ENCODE data around the gene ARHGAP33. TPM values are rescaled to one million over a fixed set of nuclear protein-coding genes. Genes with fewer than 3 reads are reported as not detected.
"Not testable (repeated sequence)": the region's sequence is repeated elsewhere in the genome, so short reads cannot be mapped to it uniquely, and the experiment has no call there.

ARHGAP33 gene
- total RNA-seq, 4 donors from 2014 or later: 8.6 to 166 (median 20.0) TPM

DNA sequence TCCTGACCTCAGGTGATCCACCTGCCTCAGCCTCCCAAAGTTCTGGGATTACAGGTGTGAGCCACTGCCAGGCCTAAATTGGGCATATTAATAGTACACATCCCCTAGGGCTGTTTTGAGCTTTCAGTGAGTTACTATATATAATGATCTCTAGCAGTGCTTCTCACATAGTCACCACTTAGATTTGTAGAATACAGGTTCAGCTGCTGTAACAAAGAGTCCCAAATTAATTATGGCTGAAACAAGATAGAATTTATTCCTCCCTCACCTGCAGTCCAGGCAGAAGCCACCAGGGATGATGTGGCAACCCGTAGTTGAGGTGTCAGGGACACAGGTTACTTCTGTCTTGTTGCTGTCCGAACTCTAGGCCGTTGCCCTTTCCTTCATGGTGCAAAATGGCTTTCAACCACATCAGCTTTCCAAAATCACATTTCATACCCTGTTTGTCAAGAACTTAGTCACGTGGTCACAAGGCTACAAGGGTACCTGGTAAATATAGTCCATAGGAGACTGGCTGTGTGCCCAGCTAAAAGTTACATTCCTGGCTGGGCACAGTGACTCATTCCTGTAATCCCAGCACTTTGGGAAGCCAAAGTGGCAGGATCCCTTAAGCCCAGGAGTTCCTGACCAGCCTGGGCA, 14.5 kb upstream of the ARHGAP33 start:
- Histone ChIP-seq H3K4me3 (no peak overlapping the region), H3K9me3 (no peaks in the 10 kb centered on the region), H3K4me1 (peaks cover 4 to 29% (median 11%) of the 10 kb centered on the region in 4 donors), H3K36me3 (peaks cover 0 to 40% (median 0%) of the 10 kb centered on the region in 3 donors), H3K27me3 (no peaks in the 10 kb centered on the region), H3K27ac (no peak overlapping the region)
- DNase-seq: no peak
- TF ChIP-seq, protein P1, sequence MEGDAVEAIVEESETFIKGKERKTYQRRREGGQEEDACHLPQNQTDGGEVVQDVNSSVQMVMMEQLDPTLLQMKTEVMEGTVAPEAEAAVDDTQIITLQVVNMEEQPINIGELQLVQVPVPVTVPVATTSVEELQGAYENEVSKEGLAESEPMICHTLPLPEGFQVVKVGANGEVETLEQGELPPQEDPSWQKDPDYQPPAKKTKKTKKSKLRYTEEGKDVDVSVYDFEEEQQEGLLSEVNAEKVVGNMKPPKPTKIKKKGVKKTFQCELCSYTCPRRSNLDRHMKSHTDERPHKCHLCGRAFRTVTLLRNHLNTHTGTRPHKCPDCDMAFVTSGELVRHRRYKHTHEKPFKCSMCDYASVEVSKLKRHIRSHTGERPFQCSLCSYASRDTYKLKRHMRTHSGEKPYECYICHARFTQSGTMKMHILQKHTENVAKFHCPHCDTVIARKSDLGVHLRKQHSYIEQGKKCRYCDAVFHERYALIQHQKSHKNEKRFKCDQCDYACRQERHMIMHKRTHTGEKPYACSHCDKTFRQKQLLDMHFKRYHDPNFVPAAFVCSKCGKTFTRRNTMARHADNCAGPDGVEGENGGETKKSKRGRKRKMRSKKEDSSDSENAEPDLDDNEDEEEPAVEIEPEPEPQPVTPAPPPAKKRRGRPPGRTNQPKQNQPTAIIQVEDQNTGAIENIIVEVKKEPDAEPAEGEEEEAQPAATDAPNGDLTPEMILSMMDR (IDR thresholded peaks at IDR 0.05): no peak
- no peak for TF ChIP-seq POLR2A (IDR thresholded peaks at IDR 0.05)

DNA sequence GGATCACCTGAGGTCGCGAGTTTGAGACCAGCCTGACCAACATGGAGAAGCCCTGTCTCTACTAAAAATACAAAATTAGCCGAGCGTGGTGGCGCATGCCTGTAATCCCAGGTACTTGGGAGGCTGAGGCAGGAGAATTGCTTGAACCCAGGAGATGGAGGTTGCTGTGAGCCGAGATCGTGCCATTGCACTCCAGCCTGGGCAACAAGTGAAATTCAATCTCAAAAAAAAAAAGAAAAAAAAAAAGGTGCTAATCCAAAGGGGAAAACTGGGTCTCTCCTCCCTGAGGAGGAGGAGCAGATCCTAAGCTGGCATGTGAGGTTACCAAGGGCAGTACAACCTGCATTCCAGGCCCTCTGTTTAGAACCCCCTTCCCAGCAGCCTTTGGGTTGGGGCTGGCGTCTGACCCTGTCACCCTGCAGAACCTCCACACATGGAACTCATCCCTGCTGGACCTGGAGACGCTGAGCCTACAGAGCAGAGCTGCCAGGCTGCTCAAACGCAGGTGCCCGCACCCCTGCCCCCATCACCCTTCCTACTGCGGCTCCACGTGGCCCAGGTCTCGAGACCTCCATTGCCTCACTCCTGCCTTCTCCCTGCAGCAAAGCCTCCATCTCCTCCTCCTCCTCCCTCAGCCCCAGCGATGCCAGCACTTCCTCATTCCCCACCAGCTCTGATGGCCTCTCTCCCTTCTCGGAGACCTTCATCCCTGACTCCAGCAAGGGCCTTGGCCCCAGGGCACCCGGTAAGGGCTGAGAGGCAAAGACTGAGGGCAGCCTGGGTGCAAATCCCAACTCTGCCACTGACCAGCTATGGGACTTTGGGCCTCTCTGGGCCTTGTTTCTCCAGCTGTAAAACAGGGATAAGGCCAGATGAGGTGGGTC, 10.7 kb upstream of the ARHGAP33 start:
- Histone ChIP-seq H3K36me3 (peaks cover 0 to 40% (median 0%) of the 10 kb centered on the region in 3 donors), H3K4me1 (no peaks in the 10 kb centered on the region), H3K27me3 (no peaks in the 10 kb centered on the region), H3K27ac (no peak overlapping the region), H3K9me3 (no peaks in the 10 kb centered on the region), H3K4me3 (no peak overlapping the region)
- no peak for TF ChIP-seq POLR2A (IDR thresholded peaks at IDR 0.05)
- TF ChIP-seq, protein P1 (IDR thresholded peaks at IDR 0.05): no peak
- DNase-seq: peak in 1 of 3 donors; percentile 45

DNA sequence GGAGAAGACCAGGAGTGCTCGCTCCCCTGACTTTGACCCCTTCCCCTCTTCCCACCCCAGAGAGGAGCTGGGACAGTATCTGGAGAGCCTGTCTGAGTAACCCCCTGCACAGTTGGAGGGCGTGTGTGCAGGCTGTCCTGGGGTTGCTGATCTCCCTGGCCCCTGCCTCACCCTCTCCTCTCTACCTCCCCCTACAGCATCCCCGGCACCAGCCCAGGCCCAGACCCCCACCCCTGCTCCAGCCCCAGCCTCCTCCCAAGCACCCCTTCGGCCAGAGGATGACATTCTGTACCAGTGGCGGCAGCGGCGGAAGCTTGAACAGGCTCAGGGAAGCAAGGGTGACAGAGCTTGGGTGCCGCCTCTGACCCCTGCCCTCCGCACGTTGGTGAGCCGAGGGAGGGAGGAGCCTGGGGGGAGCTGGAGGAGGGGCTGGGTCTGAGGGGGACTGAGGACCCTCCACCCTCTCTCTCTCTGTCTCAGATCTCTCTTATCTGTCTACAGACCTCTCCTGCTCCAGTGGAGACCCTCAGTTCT, 8.7 kb upstream of the ARHGAP33 start:
- no peaks in the 10 kb centered on the region for H3K9me3 ChIP-seq
- H3K36me3 ChIP-seq: peaks cover 0 to 29% (median 0%) of the 10 kb centered on the region in 3 donors
- H3K27me3 ChIP-seq: no peaks in the 10 kb centered on the region
- no peak overlapping the region for H3K27ac ChIP-seq
- DNase-seq: peak in 1 of 3 donors; percentile 35
- H3K4me1 ChIP-seq: no peaks in the 10 kb centered on the region
- H3K4me3 ChIP-seq: no peak overlapping the region
- TF ChIP-seq, protein P1 (IDR thresholded peaks at IDR 0.05): no peak
- no peak for TF ChIP-seq POLR2A (IDR thresholded peaks at IDR 0.05)

DNA sequence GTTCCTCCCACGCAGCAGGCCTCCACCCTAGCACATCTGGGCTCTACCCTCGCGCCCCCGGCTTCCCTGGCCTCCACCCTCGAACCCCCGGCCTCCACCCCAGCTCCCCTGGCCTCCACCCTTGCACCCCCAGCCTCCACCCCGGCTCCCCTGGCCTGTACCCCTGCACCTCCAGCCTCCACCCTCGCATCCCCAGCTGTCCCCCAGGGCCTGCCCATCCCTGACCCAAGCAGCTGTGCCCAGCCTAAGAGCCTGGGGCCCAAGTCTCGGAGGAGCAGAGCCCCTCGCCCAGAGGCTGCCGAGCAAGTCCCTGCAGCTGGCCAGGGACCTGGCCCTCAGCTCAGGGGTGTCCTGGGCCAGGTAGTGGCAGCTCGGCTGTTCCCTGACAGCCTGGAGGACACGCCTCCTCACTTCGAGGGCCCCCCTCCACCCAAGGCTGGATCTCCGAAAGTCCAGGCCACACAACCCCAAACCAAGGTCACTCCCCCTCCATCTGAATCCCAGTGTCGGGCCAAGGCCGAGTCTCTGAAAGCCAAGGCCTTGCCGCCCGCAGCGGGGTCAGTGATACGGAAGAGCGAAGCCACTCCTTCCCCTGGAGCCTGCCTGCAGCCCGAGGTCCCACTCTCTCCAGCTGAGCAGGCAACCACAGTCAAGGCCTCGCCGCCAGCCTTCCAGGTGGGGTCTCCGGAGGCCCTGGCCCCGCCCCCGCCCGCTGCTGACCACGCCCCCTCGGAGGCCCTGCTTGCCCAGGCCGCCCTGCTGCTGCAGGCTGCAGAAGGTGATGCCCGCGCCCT, 7.9 kb upstream of the ARHGAP33 start:
- Histone ChIP-seq H3K9me3 (no peaks in the 10 kb centered on the region), H3K4me1 (no peaks in the 10 kb centered on the region), H3K36me3 (peaks cover 0 to 22% (median 0%) of the 10 kb centered on the region in 3 donors), H3K27ac (no peak overlapping the region), H3K4me3 (no peak overlapping the region), H3K27me3 (no peaks in the 10 kb centered on the region)
- DNase-seq: no peak
- no peak for TF ChIP-seq POLR2A (IDR thresholded peaks at IDR 0.05)
- TF ChIP-seq, protein P1 (IDR thresholded peaks at IDR 0.05): no peak

DNA sequence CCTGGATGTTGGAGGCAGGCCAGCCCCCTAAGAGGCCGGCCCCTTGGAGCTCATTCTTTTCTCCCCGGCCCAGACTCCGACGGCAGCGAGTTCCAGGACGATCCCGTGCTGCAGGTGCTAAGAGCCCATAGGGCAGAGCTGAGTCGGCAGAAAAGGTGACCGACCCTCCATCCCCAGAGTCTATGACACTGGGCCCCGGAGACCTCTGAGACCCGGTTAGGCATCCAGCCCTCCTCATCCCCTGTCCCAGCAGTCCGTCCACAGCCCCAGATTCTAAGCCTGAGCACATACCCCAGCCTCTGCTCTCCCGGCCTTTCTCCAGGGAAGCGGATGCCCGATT, 7.3 kb upstream of the ARHGAP33 start:
- no peak overlapping the region for H3K4me3 ChIP-seq
- H3K36me3 ChIP-seq: peaks cover 0 to 22% (median 0%) of the 10 kb centered on the region in 3 donors
- H3K27me3 ChIP-seq: no peaks in the 10 kb centered on the region
- DNase-seq: no peak
- H3K9me3 ChIP-seq: no peaks in the 10 kb centered on the region
- no peak overlapping the region for H3K27ac ChIP-seq
- TF ChIP-seq, protein P1 (IDR thresholded peaks at IDR 0.05): no peak
- no peak for TF ChIP-seq POLR2A (IDR thresholded peaks at IDR 0.05)
- H3K4me1 ChIP-seq: no peaks in the 10 kb centered on the region

DNA sequence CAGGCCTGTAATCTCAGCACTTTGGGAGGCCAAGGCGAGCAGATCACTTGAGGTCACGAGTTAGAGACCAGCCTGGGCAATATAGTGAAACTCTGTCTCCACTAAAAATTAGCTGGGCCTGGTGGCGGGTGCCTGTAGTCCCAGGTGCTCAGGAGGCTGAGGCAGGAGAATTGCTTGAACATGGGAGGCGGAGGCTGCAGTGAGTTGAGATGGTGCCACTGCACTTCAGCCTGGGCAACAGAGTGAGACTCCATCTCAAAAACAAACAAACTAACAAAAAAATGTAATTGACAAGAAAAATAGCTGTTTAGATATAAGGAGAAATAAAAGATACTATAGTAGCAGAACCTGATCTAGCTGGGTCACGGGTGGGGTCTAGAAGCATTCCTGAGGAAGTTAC, 3.0 kb upstream of the ARHGAP33 start:
- H3K9me3 ChIP-seq, H3K27ac ChIP-seq, DNase-seq, H3K27me3 ChIP-seq, H3K4me3 ChIP-seq, H3K36me3 ChIP-seq: not testable (repeated sequence)
- H3K4me1 ChIP-seq: peaks cover 0 to 15% (median 5%) of the 10 kb centered on the region in 4 donors

All from Peyer's patch (tissue), 4 donors.